PC-3 (cell line): ENCODE data around the gene RFTN2.

ENCODE experiments used
- EZH2 ChIP-seq: fragments of 300-600 bp; sonication (generic); IDR thresholded peaks from one replicate; pipeline ENCODE4 v1.6.1; 2017; ENCODE audit warnings: antibody characterized with exemption, mild to moderate bottlenecking, low read length; ENCODE audit not compliant: unreplicated experiment
- EZH2phosphoT487 ChIP-seq: fragments of 300-600 bp; sonication (generic); IDR thresholded peaks from 2 replicates; pipeline ENCODE4 v1.6.1; 2018; ENCODE audit warnings: mild to moderate bottlenecking, antibody characterized with exemption, low read length, borderline replicate concordance
- TF ChIP-seq, protein P1 (sequence below): fragments of 300-600 bp; sonication (generic); conservative IDR thresholded peaks from 2 replicates; pipeline ENCODE4 v1.5.1; 2017; ENCODE audit warnings: antibody characterized with exemption, low read depth, mild to moderate bottlenecking, low read length

DNA sequence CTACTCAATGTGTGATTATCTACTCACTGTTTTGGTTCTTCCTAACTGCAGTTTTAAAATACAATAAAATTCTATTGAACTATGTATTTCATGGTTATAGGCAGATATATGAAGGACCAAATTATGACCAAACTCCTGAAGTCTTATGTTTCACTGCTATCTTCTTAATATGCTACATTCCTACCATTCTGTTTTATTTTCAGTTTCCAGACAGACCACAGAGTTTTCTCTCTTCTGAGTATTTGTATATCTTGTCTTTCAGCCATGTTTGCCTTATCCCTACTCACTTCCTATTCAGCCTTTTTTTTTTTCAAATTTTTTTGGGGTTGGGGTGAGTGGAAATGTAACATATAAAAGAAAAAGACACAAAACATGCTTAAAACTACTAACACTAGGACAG is 6.3 kb downstream of the RFTN2 start:
- TF ChIP-seq, protein P1, sequence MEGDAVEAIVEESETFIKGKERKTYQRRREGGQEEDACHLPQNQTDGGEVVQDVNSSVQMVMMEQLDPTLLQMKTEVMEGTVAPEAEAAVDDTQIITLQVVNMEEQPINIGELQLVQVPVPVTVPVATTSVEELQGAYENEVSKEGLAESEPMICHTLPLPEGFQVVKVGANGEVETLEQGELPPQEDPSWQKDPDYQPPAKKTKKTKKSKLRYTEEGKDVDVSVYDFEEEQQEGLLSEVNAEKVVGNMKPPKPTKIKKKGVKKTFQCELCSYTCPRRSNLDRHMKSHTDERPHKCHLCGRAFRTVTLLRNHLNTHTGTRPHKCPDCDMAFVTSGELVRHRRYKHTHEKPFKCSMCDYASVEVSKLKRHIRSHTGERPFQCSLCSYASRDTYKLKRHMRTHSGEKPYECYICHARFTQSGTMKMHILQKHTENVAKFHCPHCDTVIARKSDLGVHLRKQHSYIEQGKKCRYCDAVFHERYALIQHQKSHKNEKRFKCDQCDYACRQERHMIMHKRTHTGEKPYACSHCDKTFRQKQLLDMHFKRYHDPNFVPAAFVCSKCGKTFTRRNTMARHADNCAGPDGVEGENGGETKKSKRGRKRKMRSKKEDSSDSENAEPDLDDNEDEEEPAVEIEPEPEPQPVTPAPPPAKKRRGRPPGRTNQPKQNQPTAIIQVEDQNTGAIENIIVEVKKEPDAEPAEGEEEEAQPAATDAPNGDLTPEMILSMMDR: no peak
- TF ChIP-seq EZH2 (no peak), EZH2phosphoT487 (no peak)
